ENCODE data around the gene CCR4.

DNA sequence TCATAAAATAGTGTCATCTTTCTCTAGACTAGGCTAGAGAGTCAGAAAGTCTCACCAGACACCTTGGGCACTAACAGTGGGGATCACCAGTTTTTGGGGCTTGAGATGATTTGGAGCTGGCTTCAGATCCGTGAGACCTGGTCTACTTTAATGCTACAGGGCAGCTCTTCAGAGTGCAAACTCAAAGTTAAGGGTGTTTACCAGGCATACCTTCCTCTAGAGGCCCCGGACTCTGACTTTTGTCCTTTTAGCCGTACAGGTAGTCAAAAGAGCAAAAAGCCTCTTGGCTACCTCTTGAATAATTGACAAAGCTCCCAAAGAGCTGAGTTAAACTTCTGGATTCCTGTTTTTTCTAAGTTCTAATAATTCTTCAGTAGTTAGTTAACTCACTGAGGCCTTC lies 41.4 kb upstream of the CCR4 start:
- no peak for TF ChIP-seq FOXM1 (IDR thresholded peaks at IDR 0.05; ENCODE audit: borderline replicate concordance)
- TF ChIP-seq PKNOX1 (IDR thresholded peaks at IDR 0.05), result no peak
- no peak for TF ChIP-seq SP1 (IDR thresholded peaks at IDR 0.05)
- TF ChIP-seq FOXA1 (IDR thresholded peaks at IDR 0.05), result no peak
- no peak for TF ChIP-seq CTBP1 (IDR thresholded peaks at IDR 0.05; ENCODE audit: borderline replicate concordance)
- TF ChIP-seq NFRKB (IDR thresholded peaks at IDR 0.05), result no peak
- TF ChIP-seq ZNF384 (IDR thresholded peaks at IDR 0.05), result no peak
- no peak for TF ChIP-seq LEF1 (IDR thresholded peaks at IDR 0.05; ENCODE audit: borderline replicate concordance)
